ENCODE measurements around the gene SMAD3. TPM values are rescaled to one million over a fixed set of nuclear protein-coding genes. Genes with fewer than 3 reads are reported as not detected.

Gene SMAD3
- total and polyA plus RNA-seq, 2 experiments from 2014 or later, result 30.8 to 34.0 TPM

- Histone ChIP-seq H3K9ac (peak overlapping the region; percentile 25), H2AFZ (no peak overlapping the region)
- in situ Hi-C loops (cut with MboI), result no loop called here
These were observed 134.7 kb downstream of the SMAD3 start for GRCh38 chr15:67199881-67200763.

GRCh38 chr15:67201136-67201535 lies 135.7 kb downstream of the SMAD3 start:
- Histone ChIP-seq H3K4me3 (no peak overlapping the region), H3K36me3 (ENCODE audit: low read depth) (peaks cover 9% of the 10 kb centered on the region; the same call in 1 of the 2 replicates), H3F3A (ENCODE audit: insufficient read depth) (peaks cover 54% of the 10 kb centered on the region), H3K9me2 (ENCODE audit: insufficient read depth) (no peaks in the 10 kb centered on the region), H3K27me3 (replicated peaks; ENCODE audit: insufficient read depth) (no peaks in the 10 kb centered on the region), H3K27ac (peak overlapping the region; percentile 74; the same call in 1 of the 2 replicates), H3K4me2 (ENCODE audit: unreplicated experiment) (no peak overlapping the region), H3K9ac (no peak overlapping the region), H3K79me2 (ENCODE audit: insufficient read depth) (no peaks in the 10 kb centered on the region), H3K4me1 (ENCODE audit: insufficient read depth) (peaks cover 43% of the 10 kb centered on the region), H4K20me1 (ENCODE audit: insufficient read depth) (no peaks in the 10 kb centered on the region), H3K9me3 (ENCODE audit: low read depth) (no peaks in the 10 kb centered on the region), H2AFZ (no peak overlapping the region)
- no peak for DNase-seq
- no peak for TF ChIP-seq EZH2phosphoT487 (IDR thresholded peaks at IDR 0.05; ENCODE audit: insufficient read depth, low read depth)
- in situ Hi-C loops (cut with MboI), result no loop called here

More at GRCh38 chr15:67199881-67200763, 134.7 kb downstream of the SMAD3 start:
- 30 to 33% methylated on average over 8 of the region's 8 CpGs for WGBS, 2 experiments (ENCODE audit: low coverage in 1 of 2, low lambda C conversion rate in 2 of 2, missing lambda C conversion rate in 2 of 2)
- peak overlapping the region; percentile 27 for H3K4me2 ChIP-seq (ENCODE audit: unreplicated experiment)
- peak; percentile 82 for DNase-seq
- H3K27ac ChIP-seq, result peak overlapping the region; percentile 74
- H3K36me3 ChIP-seq (ENCODE audit: low read depth), result peaks cover 9% of the 10 kb centered on the region; the same call in 1 of the 2 replicates
- no peak overlapping the region for H3K4me3 ChIP-seq
- no peaks in the 10 kb centered on the region for H3K27me3 ChIP-seq (replicated peaks; ENCODE audit: insufficient read depth)
- H3K9me3 ChIP-seq (ENCODE audit: low read depth), result no peaks in the 10 kb centered on the region
- no peaks in the 10 kb centered on the region for H3K9me2 ChIP-seq (ENCODE audit: insufficient read depth)
- H3K79me2 ChIP-seq (ENCODE audit: insufficient read depth), result no peaks in the 10 kb centered on the region
- no peaks in the 10 kb centered on the region for H4K20me1 ChIP-seq (ENCODE audit: insufficient read depth)
- peaks cover 44% of the 10 kb centered on the region for H3K4me1 ChIP-seq (ENCODE audit: insufficient read depth)
- H3F3A ChIP-seq (ENCODE audit: insufficient read depth), result peaks cover 63% of the 10 kb centered on the region
- TF ChIP-seq EZH2 (IDR thresholded peaks at IDR 0.05; ENCODE audit: insufficient read depth, poor library complexity, severe bottlenecking) (no peak), EZH2phosphoT487 (IDR thresholded peaks at IDR 0.05; ENCODE audit: insufficient read depth, low read depth) (no peak)

- Histone ChIP-seq H3K27me3 (replicated peaks; ENCODE audit: insufficient read depth) (no peaks in the 10 kb centered on the region), H3K79me2 (ENCODE audit: insufficient read depth) (no peaks in the 10 kb centered on the region), H3K9me3 (ENCODE audit: low read depth) (no peaks in the 10 kb centered on the region), H3K36me3 (ENCODE audit: low read depth) (peaks cover 9% of the 10 kb centered on the region; the same call in 1 of the 2 replicates), H3K4me2 (ENCODE audit: unreplicated experiment) (no peak overlapping the region), H3K9ac (no peak overlapping the region), H3K9me2 (ENCODE audit: insufficient read depth) (no peaks in the 10 kb centered on the region), H3K4me3 (no peak overlapping the region), H3K4me1 (ENCODE audit: insufficient read depth) (peaks cover 33% of the 10 kb centered on the region), H4K20me1 (ENCODE audit: insufficient read depth) (no peaks in the 10 kb centered on the region), H2AFZ (no peak overlapping the region), H3K27ac (no peak overlapping the region), H3F3A (ENCODE audit: insufficient read depth) (peaks cover 48% of the 10 kb centered on the region)
- in situ Hi-C loops (cut with MboI), result no loop called here
- TF ChIP-seq EZH2phosphoT487 (IDR thresholded peaks at IDR 0.05; ENCODE audit: insufficient read depth, low read depth) (no peak), EZH2 (IDR thresholded peaks at IDR 0.05; ENCODE audit: insufficient read depth, poor library complexity, severe bottlenecking) (no peak)
- no peak for DNase-seq
- WGBS, 2 experiments (ENCODE audit: low coverage in 1 of 2, low lambda C conversion rate in 2 of 2, missing lambda C conversion rate in 2 of 2), result 94 to 96% methylated on average over 2 of the region's 2 CpGs
These were observed 136.7 kb downstream of the SMAD3 start for GRCh38 chr15:67202091-67202490.

DNA sequence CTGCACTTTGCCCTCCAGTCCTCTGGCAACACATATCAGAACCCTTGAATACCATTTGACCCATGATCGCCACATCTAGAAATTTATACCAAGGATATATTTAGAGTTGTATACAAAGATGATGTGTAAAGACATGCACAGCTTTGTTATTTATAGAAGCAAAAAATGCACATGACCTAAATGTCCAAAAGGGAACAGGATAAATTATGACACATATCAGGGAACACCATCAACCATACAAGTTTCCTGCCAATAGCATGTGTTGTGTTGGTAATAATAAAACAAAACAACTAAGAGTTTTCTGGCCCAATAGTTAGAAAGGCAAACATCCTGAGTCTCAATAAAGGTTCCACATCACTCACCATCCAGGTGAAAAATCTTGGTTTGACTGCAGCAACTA lies 137.6 kb downstream of the SMAD3 start:
- H3K9me2 ChIP-seq (ENCODE audit: insufficient read depth), result no peaks in the 10 kb centered on the region
- H3K9ac ChIP-seq, result no peak overlapping the region
- peaks cover 39% of the 10 kb centered on the region for H3F3A ChIP-seq (ENCODE audit: insufficient read depth)
- no peak overlapping the region for H3K27ac ChIP-seq
- 97 to 100% methylated on average over 1 of the region's 1 CpG for WGBS, 2 experiments (ENCODE audit: low coverage in 1 of 2, low lambda C conversion rate in 2 of 2, missing lambda C conversion rate in 2 of 2)
- TF ChIP-seq EZH2 (IDR thresholded peaks at IDR 0.05; ENCODE audit: insufficient read depth, poor library complexity, severe bottlenecking) (no peak), EZH2phosphoT487 (IDR thresholded peaks at IDR 0.05; ENCODE audit: insufficient read depth, low read depth) (no peak)
- no peak overlapping the region for H3K4me3 ChIP-seq
- H3K4me1 ChIP-seq (ENCODE audit: insufficient read depth), result peaks cover 27% of the 10 kb centered on the region
- no peak overlapping the region for H3K4me2 ChIP-seq (ENCODE audit: unreplicated experiment)
- no peak overlapping the region for H2AFZ ChIP-seq
- H4K20me1 ChIP-seq (ENCODE audit: insufficient read depth), result no peaks in the 10 kb centered on the region
- H3K9me3 ChIP-seq (ENCODE audit: low read depth), result no peaks in the 10 kb centered on the region
- in situ Hi-C loops (cut with MboI), result no loop called here
- H3K79me2 ChIP-seq (ENCODE audit: insufficient read depth), result no peaks in the 10 kb centered on the region
- no peak for DNase-seq
- peaks cover 12% of the 10 kb centered on the region; the same call in 1 of the 2 replicates for H3K36me3 ChIP-seq (ENCODE audit: low read depth)
- no peaks in the 10 kb centered on the region for H3K27me3 ChIP-seq (replicated peaks; ENCODE audit: insufficient read depth)
